Esophagus (tissue), 2 donors: ENCODE results near the gene ARID5A. TPM values are rescaled to one million over a fixed set of nuclear protein-coding genes. Genes with fewer than 3 reads are reported as not detected.

Experiments
- H3K27ac ChIP-seq, 2 donors: one replicate each; pipeline ENCODE4 v1.5.1; 2013; ENCODE audit warnings: low read depth in 2 of 2, mild to moderate bottlenecking in 2 of 2, inconsistent platforms in 1 of 2, low read length in 1 of 2, moderate library complexity in 1 of 2
- H3K27me3 ChIP-seq, 2 donors: one replicate each; pipeline ENCODE4 v1.6.1; 2013; ENCODE audit warnings: low read length in 2 of 2, control low read depth in 1 of 2, mild to moderate bottlenecking in 1 of 2; ENCODE audit not compliant: insufficient read depth in 2 of 2, control insufficient read depth in 1 of 2
- H3K36me3 ChIP-seq, 2 donors: one replicate each; pipeline ENCODE4 v1.6.1; 2013; ENCODE audit warnings: low read length in 1 of 2; ENCODE audit not compliant: control insufficient read depth in 2 of 2, insufficient read depth in 2 of 2
- H3K4me1 ChIP-seq, 2 donors: one replicate each; pipeline ENCODE4 v1.6.1; 2013; ENCODE audit warnings: low read length in 1 of 2; ENCODE audit not compliant: control insufficient read depth in 2 of 2, insufficient read depth in 2 of 2
- H3K4me3 ChIP-seq, 2 donors: one replicate each; pipeline ENCODE4 v1.5.1; 2013; ENCODE audit warnings: low read length in 2 of 2, mild to moderate bottlenecking in 2 of 2, low read depth in 1 of 2, moderate library complexity in 1 of 2
- H3K9me3 ChIP-seq, 2 donors: one replicate each; pipeline ENCODE4 v1.6.1; 2013; ENCODE audit warnings: mild to moderate bottlenecking in 2 of 2, low read depth in 1 of 2, low read length in 1 of 2, moderate library complexity in 1 of 2; ENCODE audit not compliant: control insufficient read depth in 2 of 2, insufficient read depth in 1 of 2
- WGBS, 2 donors: extraction: QIAGEN DNeasy Blood & Tissue Kit; methylation state at CpG; one replicate each; pipeline ENCODE4 v1.1.7; 2013; 5-methylcytosine and 5-hydroxymethylcytosine counted together
- polyA plus RNA-seq, 2 donors: library from polyadenylated mRNA; stranded (reverse); fragments of 200-250 nt; gene quantifications; one replicate each; pipeline ENCODE4 v1.2.3, GENCODE V29; 2013
- donor health status: healthy with polysubstance abuse.
- donor health status: Bipolar disorder and iron deficiency.

ARID5A gene
- polyA plus RNA-seq, 2 donors = 8.0 to 9.7 TPM

DNA sequence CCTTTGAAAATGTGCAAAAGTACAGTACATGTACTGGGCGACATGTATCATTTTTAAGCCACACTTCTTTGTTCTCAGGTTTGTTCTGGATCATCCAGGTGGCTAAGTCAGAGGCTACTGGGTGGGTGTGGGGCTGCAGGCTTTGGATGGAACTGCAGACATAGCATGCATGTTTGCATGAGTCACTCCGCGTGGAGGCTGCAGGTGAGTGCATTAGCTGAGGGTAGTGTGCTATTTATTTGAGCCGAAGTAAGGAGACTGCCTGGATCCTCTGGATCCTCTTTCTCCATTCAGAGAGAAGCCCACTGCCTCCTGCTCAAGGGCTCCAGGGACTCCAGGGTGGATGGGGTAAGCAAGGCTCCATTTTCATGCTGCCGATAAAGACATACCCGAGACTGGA, 22.0 kb upstream of the ARID5A start:
- no peaks in the 10 kb centered on the region for H3K9me3 ChIP-seq
- no peaks in the 10 kb centered on the region for H3K27me3 ChIP-seq
- H3K36me3 ChIP-seq = peaks cover 0 to 2% of the 10 kb centered on the region in 2 donors
- no peak overlapping the region for H3K27ac ChIP-seq
- no peak overlapping the region for H3K4me3 ChIP-seq
- 78 to 81% methylated on average over 6 of the region's 6 CpGs for WGBS, 2 donors
- H3K4me1 ChIP-seq = peaks cover 0 to 2% of the 10 kb centered on the region in 2 donors

DNA sequence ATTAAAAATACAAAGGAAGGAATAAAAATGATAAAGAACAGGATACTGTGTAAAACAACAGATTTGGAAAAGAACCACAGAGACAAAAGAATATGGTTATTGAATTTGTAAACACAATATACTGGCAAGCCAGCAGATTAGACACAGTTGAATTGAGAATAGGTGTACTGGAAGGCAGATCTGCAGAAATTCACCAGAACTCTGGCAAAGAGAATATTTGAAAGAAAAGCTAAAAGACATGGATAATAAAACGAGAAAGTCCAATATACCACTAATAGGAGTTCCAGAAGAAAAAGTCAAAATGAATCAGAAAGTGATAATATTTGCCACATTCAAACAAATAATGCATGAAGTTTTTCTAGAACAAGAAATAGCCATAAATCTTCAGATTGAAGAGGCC, 19.5 kb upstream of the ARID5A start:
- no peaks in the 10 kb centered on the region for H3K27me3 ChIP-seq

DNA sequence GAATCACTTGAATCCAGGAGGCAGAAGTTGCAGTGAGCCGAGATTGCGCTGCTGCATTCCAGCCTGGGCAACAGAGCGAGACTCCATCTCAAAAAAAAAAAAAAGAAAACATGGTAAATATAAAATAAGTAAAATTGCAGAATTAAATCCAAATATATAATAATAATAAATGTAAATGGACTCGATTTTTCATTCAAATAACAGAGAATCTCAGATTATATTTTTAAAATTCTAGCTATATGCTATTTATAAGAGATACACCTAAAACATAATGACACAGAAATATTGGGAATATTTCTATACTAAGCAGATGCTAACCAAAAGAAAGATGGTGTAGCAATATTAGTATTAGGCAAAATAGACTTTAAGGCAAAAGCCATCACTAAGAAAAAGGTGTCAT, 16.3 kb upstream of the ARID5A start:
- Histone ChIP-seq H3K9me3 (peaks cover 0 to 3% of the 10 kb centered on the region in 2 donors), H3K36me3 (no peaks in the 10 kb centered on the region), H3K27me3 (no peaks in the 10 kb centered on the region), H3K27ac (no peak overlapping the region), H3K4me1 (peaks cover 2 to 3% of the 10 kb centered on the region in 2 donors), H3K4me3 (no peak overlapping the region)
- WGBS, 2 donors = 87% methylated on average over 4 of the region's 4 CpGs

More for the DNA sequence above, 19.5 kb upstream of the ARID5A start:
- WGBS, 2 donors = 73 to 89% methylated on average over 1 of the region's 1 CpG
- no peaks in the 10 kb centered on the region for H3K9me3 ChIP-seq
- no peak overlapping the region for H3K4me3 ChIP-seq
- H3K4me1 ChIP-seq = no peaks in the 10 kb centered on the region
- H3K27ac ChIP-seq = no peak overlapping the region
- no peaks in the 10 kb centered on the region for H3K36me3 ChIP-seq

DNA sequence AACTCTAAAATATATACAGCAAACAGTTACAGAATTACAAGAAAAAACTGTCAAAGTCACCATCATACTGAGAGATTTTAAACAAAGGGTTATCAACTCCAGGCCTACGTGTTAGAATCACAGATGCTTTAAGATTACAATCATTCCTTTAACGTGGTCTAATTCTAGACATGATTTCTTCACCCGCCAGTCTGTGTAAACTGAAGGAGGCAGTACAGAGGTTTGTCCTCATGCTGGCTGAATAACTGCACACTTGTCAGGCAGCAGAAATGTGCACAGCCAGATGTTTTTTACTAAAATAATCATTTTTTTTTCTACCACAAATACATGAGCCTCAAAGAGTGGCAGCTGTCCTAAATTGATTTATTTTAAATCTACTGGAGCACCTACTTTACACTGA, 15.9 kb upstream of the ARID5A start:
- Histone ChIP-seq H3K9me3 (peaks cover 0 to 3% of the 10 kb centered on the region in 2 donors), H3K27ac (no peak overlapping the region), H3K27me3 (no peaks in the 10 kb centered on the region), H3K36me3 (no peaks in the 10 kb centered on the region), H3K4me1 (peaks cover 2 to 3% of the 10 kb centered on the region in 2 donors), H3K4me3 (no peak overlapping the region)
- WGBS, 2 donors = 64 to 70% methylated on average over 3 of the region's 3 CpGs

DNA sequence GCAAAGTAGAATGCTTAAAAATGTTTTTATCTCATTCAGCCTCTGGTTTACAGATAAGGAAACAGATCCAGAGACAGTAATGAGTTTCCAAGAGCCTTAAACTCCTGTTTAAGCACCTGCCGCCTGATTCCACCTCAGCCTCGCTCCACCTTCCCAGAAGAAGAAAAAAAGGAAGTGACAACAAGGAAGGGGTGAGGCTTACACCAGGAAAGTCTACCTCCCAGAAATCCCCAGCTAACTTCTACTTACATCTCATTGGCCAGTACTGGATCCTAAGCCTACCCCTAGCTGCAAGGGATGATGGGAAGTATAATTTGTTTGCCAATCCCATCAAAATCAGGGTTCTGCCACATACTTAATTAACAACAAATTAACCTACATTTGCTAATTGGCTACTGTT, 15.3 kb upstream of the ARID5A start:
- H3K27me3 ChIP-seq = no peaks in the 10 kb centered on the region
- peaks cover 2 to 3% of the 10 kb centered on the region in 2 donors for H3K4me1 ChIP-seq
- WGBS, 2 donors = 73 to 84% methylated on average over 2 of the region's 2 CpGs

DNA sequence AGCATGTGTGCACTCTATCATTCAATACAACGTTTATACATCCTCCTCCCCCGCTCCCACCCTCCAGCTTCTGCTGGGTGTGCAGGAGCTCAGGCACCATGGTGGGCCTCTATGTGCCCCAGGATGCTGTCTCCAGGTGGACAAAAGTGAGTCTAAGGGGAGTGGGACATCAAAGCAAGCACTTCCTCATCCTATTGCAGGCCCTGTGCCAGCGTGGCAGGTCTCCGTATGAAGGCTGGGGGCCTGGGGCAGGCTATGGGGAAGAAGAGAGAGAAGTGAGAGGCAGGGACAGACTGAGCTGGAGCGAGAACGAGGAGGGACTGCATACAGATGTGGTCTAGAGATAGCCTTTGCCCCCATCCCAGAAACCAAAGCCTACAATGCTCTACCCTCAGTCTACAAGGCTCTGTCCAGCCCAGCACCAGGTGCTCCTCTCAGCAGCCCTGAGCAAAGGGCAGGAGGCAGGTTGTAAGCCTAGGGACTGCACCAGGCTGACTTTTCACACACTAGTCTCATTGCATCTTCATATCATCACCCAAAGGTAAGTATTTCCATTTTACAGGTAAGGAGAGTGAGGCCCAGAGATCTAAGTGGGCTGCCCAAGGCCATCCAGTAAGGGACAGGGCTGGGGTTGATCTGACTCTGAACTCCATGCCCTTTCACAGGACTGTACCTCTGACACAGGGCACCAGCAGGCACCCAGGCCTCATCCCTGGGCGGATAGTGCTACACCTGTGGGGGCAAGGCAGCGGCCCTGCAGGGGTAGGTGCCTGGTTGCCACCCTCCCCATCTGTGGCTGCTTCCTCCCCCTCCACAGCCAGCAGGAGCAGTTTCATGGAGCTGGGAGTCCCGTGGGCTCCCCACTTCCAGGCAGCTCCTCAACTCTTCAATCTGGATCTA, 14.0 kb upstream of the ARID5A start:
- H3K4me3 ChIP-seq = no peak overlapping the region
- 76 to 82% methylated on average over 9 of the region's 9 CpGs for WGBS, 2 donors
- no peak overlapping the region for H3K27ac ChIP-seq
- peaks cover 0 to 3% of the 10 kb centered on the region in 2 donors for H3K9me3 ChIP-seq
- no peaks in the 10 kb centered on the region for H3K27me3 ChIP-seq
- peaks cover 2 to 3% of the 10 kb centered on the region in 2 donors for H3K4me1 ChIP-seq
- H3K36me3 ChIP-seq = no peaks in the 10 kb centered on the region

More for the DNA sequence above, 15.3 kb upstream of the ARID5A start:
- Histone ChIP-seq H3K4me3 (no peak overlapping the region), H3K27ac (no peak overlapping the region), H3K36me3 (no peaks in the 10 kb centered on the region), H3K9me3 (peaks cover 0 to 3% of the 10 kb centered on the region in 2 donors)

DNA sequence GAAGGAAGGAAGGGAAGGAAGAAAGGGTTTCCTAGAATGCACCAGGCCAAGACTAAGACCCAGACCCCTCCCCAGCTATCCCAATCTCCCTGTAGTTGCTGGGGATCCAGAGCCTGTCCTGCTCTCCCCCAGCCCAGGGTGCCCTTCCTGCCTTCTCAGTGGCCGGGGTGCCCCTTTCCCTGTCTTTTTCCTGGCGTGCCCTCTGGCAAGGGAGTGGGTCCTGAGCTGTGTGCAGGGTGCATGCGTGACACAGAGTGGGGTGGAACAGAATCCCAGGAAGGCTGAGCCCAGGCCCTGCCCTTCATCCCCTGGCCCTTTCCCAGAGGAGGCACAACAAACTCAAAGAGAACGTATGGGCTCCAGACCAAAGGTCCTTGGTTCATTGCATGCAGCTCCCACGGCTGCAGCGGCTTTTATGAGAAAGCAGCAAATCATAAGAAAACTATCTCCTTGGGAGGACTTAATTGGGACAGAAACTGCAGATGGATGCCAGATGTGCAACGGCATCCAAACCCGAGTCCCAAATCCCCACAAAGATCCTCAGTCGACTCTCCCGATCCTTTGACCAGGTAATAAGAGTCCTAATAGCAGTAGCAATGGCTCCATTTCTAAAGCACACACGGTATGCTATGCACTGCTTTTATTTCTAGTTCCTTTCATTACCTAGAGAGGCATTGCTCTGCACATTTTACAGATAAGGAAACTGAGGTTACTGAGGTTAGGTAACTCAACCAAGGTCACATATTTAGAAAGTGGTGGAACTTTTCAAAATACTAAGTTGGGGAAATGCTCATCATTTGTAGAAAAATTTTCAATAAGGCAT, 12.7 kb upstream of the ARID5A start:
- no peaks in the 10 kb centered on the region for H3K36me3 ChIP-seq
- peak overlapping the region in 1 of 2 donors; percentile 15 for H3K27ac ChIP-seq
- peaks cover 2 to 3% of the 10 kb centered on the region in 2 donors for H3K4me1 ChIP-seq
- peaks cover 0 to 3% of the 10 kb centered on the region in 2 donors for H3K9me3 ChIP-seq
- 51% methylated on average over 11 of the region's 11 CpGs for WGBS, 2 donors
- no peaks in the 10 kb centered on the region for H3K27me3 ChIP-seq
- H3K4me3 ChIP-seq = no peak overlapping the region

DNA sequence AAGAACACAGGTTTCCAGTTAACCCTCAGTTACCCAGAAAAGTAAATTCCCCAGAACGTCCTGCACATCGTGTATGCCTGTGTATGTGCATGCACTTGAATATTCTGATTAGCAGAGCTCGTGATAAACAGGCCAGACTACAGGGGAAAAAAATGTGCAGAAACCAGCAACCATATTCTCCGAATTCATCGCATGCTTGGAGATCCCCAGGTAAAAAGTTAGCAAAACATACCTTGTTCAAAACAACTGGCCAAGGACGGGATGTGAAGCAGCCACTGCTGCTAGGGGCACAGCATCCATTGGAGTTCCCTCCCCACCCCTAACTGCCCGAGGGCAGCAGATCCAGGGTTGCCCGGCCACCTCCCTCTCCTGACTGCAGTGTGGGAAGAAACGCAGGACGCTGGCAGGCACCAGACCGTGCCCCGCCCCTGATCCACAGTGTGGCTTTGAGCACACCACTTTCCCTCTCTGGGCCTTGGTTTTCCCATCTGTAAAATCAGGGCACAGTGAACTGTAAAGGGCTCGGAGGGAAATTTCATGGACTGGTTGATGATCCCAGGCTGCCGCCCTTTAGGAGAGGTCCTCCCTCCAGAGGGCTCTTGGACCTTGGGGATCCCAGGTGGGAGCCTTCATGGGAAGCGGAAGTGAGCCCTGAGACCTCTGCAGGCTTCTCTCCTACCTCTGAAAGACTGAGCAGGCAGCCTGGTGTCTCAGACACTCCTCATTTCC, 11.9 kb upstream of the ARID5A start:
- no peaks in the 10 kb centered on the region for H3K27me3 ChIP-seq
- H3K4me3 ChIP-seq = no peak overlapping the region
- peaks cover 3 to 4% of the 10 kb centered on the region in 2 donors for H3K4me1 ChIP-seq
- H3K9me3 ChIP-seq = peaks cover 0 to 3% of the 10 kb centered on the region in 2 donors
- no peak overlapping the region for H3K27ac ChIP-seq
- no peaks in the 10 kb centered on the region for H3K36me3 ChIP-seq
- WGBS, 2 donors = 63 to 64% methylated on average over 15 of the region's 15 CpGs

DNA sequence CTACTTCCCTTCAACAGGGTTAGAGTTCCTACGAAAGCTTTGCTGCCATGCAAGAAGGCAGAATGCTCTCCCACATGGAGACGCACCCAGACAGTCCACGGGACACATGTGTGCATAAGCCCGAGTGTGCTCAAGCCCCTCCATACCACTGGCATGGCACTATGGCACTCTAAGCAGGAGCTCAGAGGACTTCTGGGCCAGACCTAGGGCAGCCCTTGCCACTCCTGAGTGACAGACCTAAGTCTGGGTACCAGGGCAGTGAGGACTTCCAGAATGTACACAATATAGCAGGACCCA, 11.4 kb upstream of the ARID5A start:
- peaks cover 0 to 3% of the 10 kb centered on the region in 2 donors for H3K9me3 ChIP-seq
- H3K4me1 ChIP-seq = peaks cover 3 to 4% of the 10 kb centered on the region in 2 donors
- H3K4me3 ChIP-seq = no peak overlapping the region
- WGBS, 2 donors = 85 to 88% methylated on average over 4 of the region's 4 CpGs
- H3K27me3 ChIP-seq = no peaks in the 10 kb centered on the region
- no peaks in the 10 kb centered on the region for H3K36me3 ChIP-seq
- no peak overlapping the region for H3K27ac ChIP-seq
